ENCODE measurements around the gene FYN. TPM values are rescaled to one million over a fixed set of nuclear protein-coding genes. Genes with fewer than 3 reads are reported as not detected.
A peak's percentile ranks its signal among the peaks of the same experiment; 100 is the strongest.

FYN gene
- polyA plus RNA-seq, 3 donors = 88.4 to 149 (median 114) TPM

- 20% methylated on average over 6 of the region's 8 CpGs for WGBS (ENCODE audit: insufficient coverage)
- intact Hi-C loops (cut with micrococcal nuclease) = no loop called here
These were observed 79.5 kb downstream of the FYN start for GRCh38 chr6:111793711-111794111.

GRCh38 chr6:111792914-111793700 lies 80.1 kb downstream of the FYN start:
- Histone ChIP-seq H3K4me3 (replicated peaks in 1 of 3; ENCODE audit: low read depth in 2 of 3, low read length in 3 of 3) (no peak overlapping the region), H3K27ac (ENCODE audit: low read depth in 1 of 2, low read length in 2 of 2) (no peak overlapping the region), H3K36me3 (replicated peaks in 1 of 2; ENCODE audit: control insufficient read depth in 1 of 2, insufficient read depth in 2 of 2, low read length in 2 of 2) (peaks cover 0 to 2% of the 10 kb centered on the region in 2 donors), H3K9me3 (replicated peaks in 1 of 2; ENCODE audit: control insufficient read depth in 1 of 2, insufficient read depth in 1 of 2, low read length in 2 of 2) (no peaks in the 10 kb centered on the region), H3K9ac (ENCODE audit: insufficient read depth, low read length, poor library complexity, severe bottlenecking) (peak overlapping the region; percentile 23), H3K27me3 (ENCODE audit: control insufficient read depth in 2 of 2, insufficient read depth in 2 of 2, low read length in 2 of 2) (no peaks in the 10 kb centered on the region), H4K20me1 (ENCODE audit: insufficient read depth, low read length) (peaks cover 97% of the 10 kb centered on the region), H3K4me2 (replicated peaks; ENCODE audit: extremely low read depth, low read length, poor library complexity, severe bottlenecking) (no peak overlapping the region), H3K79me2 (ENCODE audit: insufficient read depth, low read length) (peaks cover 67% of the 10 kb centered on the region), H2AFZ (ENCODE audit: insufficient read depth, low read depth, low read length, poor library complexity, severe bottlenecking) (no peak overlapping the region), H3K4me1 (ENCODE audit: control insufficient read depth in 1 of 2, insufficient read depth in 2 of 2, low read length in 2 of 2) (peaks cover 0 to 8% of the 10 kb centered on the region in 2 donors)
- Mint-ChIP-seq H3K9me3 (no peaks in the 10 kb centered on the region), H3K4me3 (peak overlapping the region in 1 of 2 donors; percentile 7), H3K36me3 (peaks cover 5 to 26% of the 10 kb centered on the region in 2 donors), H3K4me1 (peaks cover 11% of the 10 kb centered on the region), H3K27ac (peak overlapping the region in 1 of 7 donors; percentile 60), H3K27me3 (ENCODE audit: low read depth in 3 of 3) (no peaks in the 10 kb centered on the region)
- no peak for DNase-seq
- TF ChIP-seq CTCF (IDR thresholded peaks at IDR 0.05) = no peak
- intact Hi-C loops (cut with micrococcal nuclease) = no loop called here
- WGBS (ENCODE audit: insufficient coverage) = 83% methylated on average over 4 of the region's 10 CpGs

More at GRCh38 chr6:111793711-111794111, 79.5 kb downstream of the FYN start:
- Histone ChIP-seq H3K9ac (ENCODE audit: insufficient read depth, low read length, poor library complexity, severe bottlenecking) (peak overlapping the region; percentile 23), H3K27ac (ENCODE audit: low read depth in 1 of 2, low read length in 2 of 2) (no peak overlapping the region), H3K27me3 (ENCODE audit: control insufficient read depth in 2 of 2, insufficient read depth in 2 of 2, low read length in 2 of 2) (no peaks in the 10 kb centered on the region), H3K4me2 (replicated peaks; ENCODE audit: extremely low read depth, low read length, poor library complexity, severe bottlenecking) (no peak overlapping the region), H4K20me1 (ENCODE audit: insufficient read depth, low read length) (peaks cover 97% of the 10 kb centered on the region), H2AFZ (ENCODE audit: insufficient read depth, low read depth, low read length, poor library complexity, severe bottlenecking) (no peak overlapping the region), H3K9me3 (replicated peaks in 1 of 2; ENCODE audit: control insufficient read depth in 1 of 2, insufficient read depth in 1 of 2, low read length in 2 of 2) (no peaks in the 10 kb centered on the region), H3K79me2 (ENCODE audit: insufficient read depth, low read length) (peaks cover 69% of the 10 kb centered on the region), H3K4me3 (replicated peaks in 1 of 3; ENCODE audit: low read depth in 2 of 3, low read length in 3 of 3) (no peak overlapping the region), H3K4me1 (ENCODE audit: control insufficient read depth in 1 of 2, insufficient read depth in 2 of 2, low read length in 2 of 2) (peaks cover 0 to 8% of the 10 kb centered on the region in 2 donors), H3K36me3 (replicated peaks in 1 of 2; ENCODE audit: control insufficient read depth in 1 of 2, insufficient read depth in 2 of 2, low read length in 2 of 2) (peaks cover 0 to 2% of the 10 kb centered on the region in 2 donors)
- Mint-ChIP-seq H3K27ac (peak overlapping the region in 1 of 7 donors; percentile 60), H3K27me3 (ENCODE audit: low read depth in 3 of 3) (no peaks in the 10 kb centered on the region), H3K4me1 (peaks cover 11% of the 10 kb centered on the region), H3K36me3 (peaks cover 7 to 31% of the 10 kb centered on the region in 2 donors), H3K9me3 (no peaks in the 10 kb centered on the region), H3K4me3 (peak overlapping the region in 1 of 2 donors; percentile 10)
- TF ChIP-seq CTCF (IDR thresholded peaks at IDR 0.05) = no peak
- DNase-seq = no peak

Data from CD14-positive monocyte (primary cell).